Left ventricle myocardium inferior (tissue), 1 donor: Measurements from ENCODE around the gene STAM2. TPM values are rescaled to one million over a fixed set of nuclear protein-coding genes. Genes with fewer than 3 reads are reported as not detected.

ENCODE experiments used
- DNase-seq: peaks from one replicate; pipeline ENCODE4 v3.0.0-alpha.2; 2020
- H3K27ac ChIP-seq: fragments of 200-600 bp; replicated peaks from 2 replicates; pipeline ENCODE4 v1.8.0; 2021
- H3K27me3 ChIP-seq: fragments of 200-600 bp; 2 replicates; pipeline ENCODE4 v1.8.0; 2021; ENCODE audit warnings: low read depth
- H3K36me3 ChIP-seq: fragments of 200-600 bp; 2 replicates; pipeline ENCODE4 v1.8.0; 2021
- H3K4me1 ChIP-seq: fragments of 200-600 bp; 2 replicates; pipeline ENCODE4 v1.8.0; 2021
- H3K4me3 ChIP-seq: fragments of 200-600 bp; 2 replicates; pipeline ENCODE4 v1.8.0; 2021; ENCODE audit warnings: mild to moderate bottlenecking, moderate library complexity
- H3K9me3 ChIP-seq: fragments of 200-600 bp; replicated peaks from 2 replicates; pipeline ENCODE4 v1.8.0; 2021
- intact Hi-C: fragments of 100-400 bp; cut with micrococcal nuclease; formaldehyde crosslinking; loops from one replicate; pipeline ENCODE4 v1.11.0; 2022
- total RNA-seq: library from RNA; stranded (reverse); fragmentation: NEBNext Ultra II Directional; extraction: Animal tissue kit (Norgen Biotek cat#: 25700); gene quantifications from one replicate; pipeline ENCODE4 v1.2.1, GENCODE V29; 2021
- TF ChIP-seq, protein P1 (sequence below): fragments of 200-600 bp; IDR thresholded peaks from 2 replicates; pipeline ENCODE4 v1.8.0; 2021; ENCODE audit warnings: antibody characterized with exemption, mild to moderate bottlenecking, borderline replicate concordance
- donor health status: DM: no; HTN: yes; CAD: no; lungs with severe emphysema.

The STAM2 gene
- total RNA-seq, 1 donor from 2014 or later: 27.8 TPM

DNA sequence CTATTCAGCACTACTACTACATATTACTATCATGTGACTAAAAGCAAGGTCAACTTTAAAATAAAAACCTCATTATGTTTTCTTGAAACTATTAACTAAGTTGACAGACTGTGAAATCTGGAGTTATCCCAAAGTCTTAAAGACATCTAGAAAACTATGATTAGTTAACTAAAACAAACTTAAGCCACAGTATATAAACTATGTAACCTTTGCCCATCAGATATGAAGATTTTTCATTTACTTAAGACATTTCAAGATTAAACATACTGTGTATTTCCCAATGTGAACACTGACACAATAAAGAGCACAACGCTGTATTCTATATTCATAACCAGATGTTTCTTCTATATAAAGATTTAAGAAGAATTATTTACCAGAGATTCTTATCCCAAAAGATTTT is 43.3 kb downstream of the STAM2 start:
- no peaks in the 10 kb centered on the region for H3K9me3 ChIP-seq
- H3K4me3 ChIP-seq: no peak overlapping the region
- H3K36me3 ChIP-seq: peaks cover 20% of the 10 kb centered on the region
- H3K27me3 ChIP-seq: no peaks in the 10 kb centered on the region
- H3K27ac ChIP-seq: no peak overlapping the region
- no peak for DNase-seq
- intact Hi-C loops: no loop called here
- TF ChIP-seq, protein P1, sequence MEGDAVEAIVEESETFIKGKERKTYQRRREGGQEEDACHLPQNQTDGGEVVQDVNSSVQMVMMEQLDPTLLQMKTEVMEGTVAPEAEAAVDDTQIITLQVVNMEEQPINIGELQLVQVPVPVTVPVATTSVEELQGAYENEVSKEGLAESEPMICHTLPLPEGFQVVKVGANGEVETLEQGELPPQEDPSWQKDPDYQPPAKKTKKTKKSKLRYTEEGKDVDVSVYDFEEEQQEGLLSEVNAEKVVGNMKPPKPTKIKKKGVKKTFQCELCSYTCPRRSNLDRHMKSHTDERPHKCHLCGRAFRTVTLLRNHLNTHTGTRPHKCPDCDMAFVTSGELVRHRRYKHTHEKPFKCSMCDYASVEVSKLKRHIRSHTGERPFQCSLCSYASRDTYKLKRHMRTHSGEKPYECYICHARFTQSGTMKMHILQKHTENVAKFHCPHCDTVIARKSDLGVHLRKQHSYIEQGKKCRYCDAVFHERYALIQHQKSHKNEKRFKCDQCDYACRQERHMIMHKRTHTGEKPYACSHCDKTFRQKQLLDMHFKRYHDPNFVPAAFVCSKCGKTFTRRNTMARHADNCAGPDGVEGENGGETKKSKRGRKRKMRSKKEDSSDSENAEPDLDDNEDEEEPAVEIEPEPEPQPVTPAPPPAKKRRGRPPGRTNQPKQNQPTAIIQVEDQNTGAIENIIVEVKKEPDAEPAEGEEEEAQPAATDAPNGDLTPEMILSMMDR: no peak
- H3K4me1 ChIP-seq: peaks cover 7% of the 10 kb centered on the region

DNA sequence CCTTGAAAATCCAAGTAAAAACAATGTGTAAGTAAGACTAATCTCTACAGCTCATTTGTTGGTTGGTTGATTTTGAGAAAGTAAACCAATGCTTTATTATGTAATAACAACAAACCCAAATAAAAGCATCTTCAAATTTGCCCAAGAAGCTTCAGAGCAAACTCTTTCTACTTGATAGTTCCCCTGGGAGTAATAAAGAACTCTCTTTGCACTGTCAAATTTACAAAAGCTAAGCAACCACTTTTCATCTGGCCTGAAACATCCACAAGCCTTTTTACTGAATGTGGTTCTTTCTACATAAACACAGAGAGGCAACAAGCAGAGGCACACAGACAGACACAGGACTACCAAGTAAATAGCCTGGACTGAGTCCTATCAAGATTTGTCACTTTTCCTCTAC is 47.9 kb downstream of the STAM2 start:
- intact Hi-C loops: no loop called here
- TF ChIP-seq, protein P1: no peak
- Histone ChIP-seq H3K4me1 (no peaks in the 10 kb centered on the region), H3K27ac (no peak overlapping the region), H3K36me3 (peaks cover 44% of the 10 kb centered on the region), H3K4me3 (no peak overlapping the region), H3K27me3 (no peaks in the 10 kb centered on the region), H3K9me3 (no peaks in the 10 kb centered on the region)
- no peak for DNase-seq

DNA sequence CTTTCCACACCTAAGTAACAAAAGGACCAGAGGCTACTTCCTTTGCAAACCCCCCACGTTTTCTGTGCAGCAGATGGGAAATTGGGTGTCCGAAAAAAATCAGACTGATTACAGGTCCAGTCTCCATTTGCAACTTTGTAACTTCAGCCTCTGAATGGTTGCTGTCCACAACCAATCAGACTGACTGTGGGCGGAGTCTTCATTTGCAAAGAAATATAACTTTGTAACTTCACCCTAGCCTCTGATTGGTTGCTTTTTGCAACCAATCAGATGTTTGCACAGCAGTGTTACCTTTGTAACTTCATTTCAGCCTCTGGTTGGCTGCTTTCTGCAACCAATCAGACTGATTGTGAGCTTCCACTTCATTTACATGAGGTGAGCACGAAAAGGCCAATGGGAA is 48.9 kb downstream of the STAM2 start:
- Histone ChIP-seq H3K4me3 (no peak overlapping the region), H3K9me3 (no peaks in the 10 kb centered on the region), H3K27me3 (no peaks in the 10 kb centered on the region), H3K36me3 (peaks cover 47% of the 10 kb centered on the region), H3K27ac (no peak overlapping the region), H3K4me1 (no peaks in the 10 kb centered on the region)
- DNase-seq: no peak
- intact Hi-C loops: no loop called here
- TF ChIP-seq, protein P1: no peak

DNA sequence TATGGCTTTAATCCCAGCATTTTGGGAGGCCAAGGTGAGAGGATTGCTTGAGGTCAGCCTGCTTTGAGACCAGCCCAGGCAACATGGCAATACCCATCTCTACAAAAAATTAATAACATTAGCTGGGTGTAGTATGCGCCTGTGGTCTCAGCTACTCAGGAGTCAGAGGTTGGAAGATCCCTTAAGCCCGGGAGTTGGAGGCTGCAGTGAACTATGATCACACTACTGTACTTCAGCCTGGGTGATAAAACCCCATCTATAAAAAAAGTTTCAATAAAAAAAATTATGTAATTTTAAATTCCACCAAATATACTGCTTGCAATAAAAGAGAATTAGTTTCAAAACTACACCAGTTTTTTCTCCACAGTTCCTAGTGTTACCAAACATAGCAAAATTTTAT is 53.4 kb downstream of the STAM2 start:
- no peaks in the 10 kb centered on the region for H3K4me1 ChIP-seq
- no peak overlapping the region for H3K27ac ChIP-seq
- peaks cover 60% of the 10 kb centered on the region for H3K36me3 ChIP-seq
- no peaks in the 10 kb centered on the region for H3K27me3 ChIP-seq
- no peak overlapping the region for H3K4me3 ChIP-seq
- TF ChIP-seq, protein P1: no peak
- no peaks in the 10 kb centered on the region for H3K9me3 ChIP-seq
- DNase-seq: no peak
- intact Hi-C loops: no loop called here

DNA sequence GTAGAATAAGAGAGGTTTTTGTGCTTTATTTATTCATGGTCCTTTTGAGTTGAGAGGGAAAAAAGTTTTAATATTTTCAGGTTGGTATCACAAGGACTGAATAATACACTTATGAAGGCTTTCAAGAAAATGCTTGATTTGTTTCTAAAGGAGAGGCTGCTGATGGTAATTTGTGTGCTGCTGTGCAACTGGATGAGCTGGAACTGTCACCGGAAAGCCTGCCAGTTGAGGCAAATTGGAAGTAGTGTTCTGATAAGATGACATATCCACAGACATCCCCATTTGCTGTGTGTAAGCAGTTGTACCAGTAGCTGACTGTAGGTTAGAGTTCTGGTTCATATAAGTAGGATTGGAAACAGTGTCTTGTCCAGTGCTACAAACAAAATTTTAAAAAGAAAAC is 55.1 kb downstream of the STAM2 start:
- intact Hi-C loops: no loop called here
- Histone ChIP-seq H3K27me3 (no peaks in the 10 kb centered on the region), H3K27ac (no peak overlapping the region), H3K4me3 (no peak overlapping the region), H3K9me3 (no peaks in the 10 kb centered on the region), H3K36me3 (peaks cover 55% of the 10 kb centered on the region), H3K4me1 (no peaks in the 10 kb centered on the region)
- no peak for DNase-seq
- TF ChIP-seq, protein P1: no peak

DNA sequence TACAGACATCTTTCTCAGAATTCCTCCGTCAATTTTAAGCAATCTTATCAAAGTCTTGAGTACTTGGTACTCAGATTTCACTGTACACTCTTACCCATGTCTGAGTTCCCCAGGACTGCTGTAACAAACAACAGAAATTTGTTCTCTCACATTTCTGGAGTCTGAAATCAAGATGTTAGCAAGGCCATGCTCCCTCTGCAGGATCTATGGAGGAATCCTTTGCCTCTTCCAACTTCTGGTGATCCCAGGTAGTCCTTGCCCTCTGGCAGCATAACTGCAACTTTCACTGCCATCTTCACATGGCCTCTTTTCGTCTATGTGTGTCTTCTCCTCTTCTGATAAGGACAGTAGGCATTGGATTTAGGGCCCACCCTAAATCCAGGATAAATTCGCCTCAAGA is 59.6 kb downstream of the STAM2 start:
- Histone ChIP-seq H3K4me3 (no peak overlapping the region), H3K27me3 (no peaks in the 10 kb centered on the region), H3K27ac (no peak overlapping the region), H3K4me1 (no peaks in the 10 kb centered on the region), H3K9me3 (no peaks in the 10 kb centered on the region), H3K36me3 (peaks cover 19% of the 10 kb centered on the region)
- no peak for DNase-seq
- TF ChIP-seq, protein P1: peak; percentile 21
- intact Hi-C loops: no loop called here
